HG03521 (cell line): ENCODE measurements around the gene RTP3.

Source experiments
- ATAC-seq: cut with Tn5 transposase; IDR thresholded peaks from one replicate; pipeline ENCODE4 v1.9.1; 2021; ENCODE audit warnings: mild to moderate bottlenecking, moderate library complexity; ENCODE audit not compliant: unreplicated experiment

The RTP3 gene

DNA sequence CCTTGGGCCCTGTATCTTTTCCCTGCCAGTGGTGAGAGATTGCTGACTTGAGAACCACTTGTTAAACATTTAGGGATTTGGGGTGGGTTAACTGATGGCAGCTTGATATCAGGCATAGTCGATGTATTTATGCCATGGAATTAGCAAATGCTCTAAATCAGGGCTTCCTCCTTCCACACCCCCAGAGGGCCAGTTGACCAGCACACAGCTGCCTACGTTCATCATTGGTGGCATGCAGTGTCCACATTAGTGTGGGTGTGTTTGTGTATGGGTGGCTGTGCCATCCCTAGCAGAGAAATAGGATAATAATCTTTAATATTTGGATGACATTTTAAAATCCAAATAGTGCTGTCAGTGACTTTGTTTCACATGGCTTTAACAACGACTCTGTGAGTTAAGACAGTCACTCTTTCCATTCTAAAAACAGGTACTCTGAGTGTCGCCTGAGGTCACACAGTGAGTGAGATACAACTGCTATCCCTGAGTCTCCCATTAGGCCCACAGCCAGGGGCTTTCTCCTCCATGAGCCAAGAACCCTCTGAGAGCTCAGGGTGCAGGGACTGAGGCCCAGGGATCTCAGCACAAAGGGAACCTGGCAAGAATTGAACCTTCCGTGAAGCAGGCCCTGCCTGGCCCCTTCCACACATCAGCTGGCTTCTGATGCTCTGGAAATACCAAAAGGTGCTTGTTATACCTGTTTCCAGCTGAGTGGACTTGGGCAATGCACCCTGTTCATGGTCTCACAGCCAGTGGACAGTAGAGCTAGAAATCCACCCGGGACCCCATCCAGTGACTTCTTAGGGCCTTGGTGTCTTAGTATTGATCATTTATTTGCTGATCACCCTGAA, 28.8 kb upstream of the RTP3 start:
- no peak for ATAC-seq

DNA sequence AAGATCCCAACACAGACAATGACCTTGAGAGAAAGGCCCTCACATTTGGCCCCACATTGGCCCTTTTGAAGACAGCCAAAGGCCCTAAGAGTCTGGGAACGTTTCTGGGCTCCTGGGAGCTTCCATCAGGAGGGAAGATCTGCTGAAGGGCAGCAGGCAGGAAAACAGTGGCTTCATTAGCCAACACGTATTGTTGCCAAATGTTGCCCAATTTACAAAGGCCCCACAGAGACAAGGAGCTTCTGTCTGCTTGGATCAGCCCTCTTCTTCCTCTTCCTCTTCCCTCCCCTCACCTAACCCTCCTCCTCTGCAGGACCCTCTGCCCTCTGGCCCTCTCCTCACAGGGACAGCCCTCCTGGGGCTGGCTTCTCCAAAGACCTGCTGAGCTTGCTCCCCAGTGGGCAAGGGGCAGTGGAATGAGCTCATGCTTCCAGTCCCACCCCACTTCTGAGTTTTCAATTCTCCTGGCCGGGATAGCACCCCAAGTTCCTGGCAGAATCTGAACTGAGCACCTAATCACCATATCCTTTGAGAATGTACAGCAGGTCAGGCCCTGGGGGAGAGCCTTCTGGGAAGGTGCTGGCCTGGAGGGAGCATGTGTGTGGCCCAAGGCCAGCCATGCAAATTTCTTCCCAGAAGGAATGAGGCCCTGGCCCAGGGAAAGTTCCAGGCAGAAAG, 28.0 kb upstream of the RTP3 start:
- ATAC-seq = no peak

DNA sequence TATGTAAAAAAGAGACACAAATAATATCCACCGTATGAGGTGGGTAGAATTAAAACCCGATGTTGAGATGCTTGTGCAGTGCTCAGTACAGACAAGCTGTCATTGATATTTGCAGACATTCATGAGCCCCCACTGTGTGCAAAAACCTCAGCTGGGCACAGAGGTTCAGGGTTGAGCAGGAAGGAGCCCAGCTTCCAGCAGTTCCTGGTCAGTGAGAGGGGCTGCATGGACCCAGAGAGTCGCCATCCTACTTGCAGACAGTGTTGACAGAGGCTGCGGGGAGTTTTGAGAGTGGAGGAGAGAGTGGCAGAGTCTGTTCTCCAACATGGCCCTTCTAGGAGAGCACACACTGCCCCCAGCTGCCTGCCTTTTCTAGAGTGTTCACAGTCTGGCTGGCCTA, 26.9 kb upstream of the RTP3 start:
- ATAC-seq = no peak

- no peak for ATAC-seq
Measured at GRCh38 chr3:46471371-46471914, 26.3 kb upstream of the RTP3 start.

DNA sequence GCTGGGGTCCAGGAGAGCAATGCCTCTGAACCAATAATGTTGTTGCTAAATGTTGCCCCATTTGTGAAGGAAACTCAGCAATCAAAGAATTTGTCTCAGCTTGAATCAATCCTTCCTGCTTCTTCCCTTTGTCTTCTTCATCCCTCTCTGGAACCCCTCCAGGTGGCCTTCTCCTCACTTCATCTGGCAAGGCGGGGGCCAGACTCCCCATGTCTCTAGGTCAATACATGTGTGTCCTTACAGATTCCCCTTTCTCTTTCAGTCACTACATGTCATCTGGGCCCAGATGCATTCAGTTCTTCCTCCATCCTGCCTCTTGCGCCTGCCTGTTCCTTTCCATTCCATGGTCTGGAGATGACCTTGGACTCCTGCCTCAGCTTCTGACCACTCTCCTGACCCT, 25.0 kb upstream of the RTP3 start:
- no peak for ATAC-seq

- no peak for ATAC-seq
Measured at GRCh38 chr3:46477145-46477544, 20.6 kb upstream of the RTP3 start.

DNA sequence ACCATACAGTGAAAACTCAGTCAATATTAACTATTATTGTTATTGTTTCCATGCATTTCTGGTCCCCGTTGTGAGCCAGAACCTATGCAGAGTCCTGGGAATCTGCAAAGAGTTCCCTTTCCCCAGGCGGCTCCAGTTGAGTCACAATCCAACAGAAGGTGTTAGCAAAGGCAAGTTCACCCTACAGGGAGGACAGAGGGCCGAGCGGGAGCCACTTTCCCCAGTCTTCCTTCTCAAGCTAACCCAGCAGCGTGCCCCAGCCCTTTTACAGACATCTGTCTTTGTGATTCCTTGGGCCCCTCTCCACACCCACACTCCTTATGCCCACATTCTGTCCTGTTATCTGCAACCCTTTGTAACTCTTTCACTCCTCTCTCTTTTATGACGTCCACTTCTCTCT, 20.0 kb upstream of the RTP3 start:
- no peak for ATAC-seq

GRCh38 chr3:46478341-46478740, 19.4 kb upstream of the RTP3 start:
- no peak for ATAC-seq

DNA sequence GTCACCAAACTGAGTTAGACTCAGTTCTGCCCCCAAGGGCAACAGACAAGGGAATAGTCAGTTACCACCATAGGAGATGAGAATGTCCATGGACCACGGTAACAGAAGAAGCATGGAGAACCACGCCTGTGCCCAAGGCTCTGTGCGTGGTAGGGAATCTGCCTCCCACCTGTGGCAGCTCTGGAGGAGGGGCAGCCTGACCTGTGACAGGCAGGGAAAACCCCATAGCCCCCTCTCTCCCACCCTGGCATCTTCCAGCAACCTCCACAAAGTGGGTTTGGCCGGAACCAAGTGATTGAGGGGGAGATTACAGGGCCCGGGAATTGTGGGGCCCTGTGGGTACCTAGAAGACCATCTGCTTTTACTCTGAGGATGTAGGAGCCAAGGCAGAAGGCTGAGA, 18.8 kb upstream of the RTP3 start:
- no peak for ATAC-seq

DNA sequence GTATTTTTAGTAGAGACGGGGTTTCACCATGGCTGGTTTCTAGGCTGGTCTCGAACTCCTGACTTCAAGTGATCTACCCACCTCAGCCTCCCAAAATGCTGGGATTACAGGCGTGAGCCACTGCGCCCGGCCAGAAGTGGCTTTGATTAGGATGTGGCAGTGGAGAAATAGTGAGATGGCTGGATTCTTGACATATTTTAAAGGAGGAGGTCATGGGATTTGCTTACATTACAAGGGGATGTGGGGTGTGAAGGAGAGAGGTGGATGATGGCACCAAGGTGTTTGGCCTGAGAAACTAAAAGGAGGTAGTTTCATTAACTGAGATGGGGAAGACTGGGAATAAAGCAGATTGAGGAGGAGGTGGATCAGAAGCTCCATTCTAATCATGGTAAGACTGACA, 18.1 kb upstream of the RTP3 start:
- no peak for ATAC-seq

DNA sequence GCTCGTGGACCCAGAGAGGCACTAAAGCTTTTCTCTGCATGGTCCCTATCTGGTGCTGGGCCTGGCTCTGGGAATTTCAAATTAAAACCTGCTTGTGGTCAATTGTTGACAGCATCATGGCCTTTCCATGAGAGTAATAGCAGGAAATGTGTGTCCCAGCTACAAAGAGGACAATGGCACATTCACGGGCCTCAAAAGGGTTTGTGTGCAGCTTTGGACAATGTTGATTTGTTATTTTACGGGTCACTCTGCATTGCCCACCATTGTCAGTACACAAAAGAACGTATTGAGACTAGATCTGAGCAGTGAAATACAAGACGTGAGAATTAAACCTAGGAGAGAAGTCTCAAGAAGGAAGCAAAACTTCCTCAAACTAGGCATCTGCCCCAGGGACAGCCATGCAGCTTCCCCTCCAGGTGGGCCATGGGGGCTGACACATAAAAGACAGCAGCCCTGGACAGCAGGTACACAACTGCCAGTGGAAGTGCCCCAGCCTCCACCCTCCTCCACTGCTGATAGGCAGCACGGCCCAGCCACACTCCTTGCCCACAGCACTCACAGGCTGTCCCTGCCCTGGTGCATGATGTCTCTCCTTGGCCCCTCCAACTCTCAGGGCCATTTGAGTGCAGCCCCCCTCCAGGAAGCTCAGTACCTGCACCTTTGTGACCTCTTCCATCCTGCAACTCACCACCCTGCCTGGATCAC, 17.1 kb upstream of the RTP3 start:
- no peak for ATAC-seq

GRCh38 chr3:46481636-46482035, 16.1 kb upstream of the RTP3 start:
- ATAC-seq = no peak

- ATAC-seq = no peak
Measured at GRCh38 chr3:46482632-46483350, 15.0 kb upstream of the RTP3 start.

- ATAC-seq = no peak
Measured at GRCh38 chr3:46483825-46484224, 14.0 kb upstream of the RTP3 start.

DNA sequence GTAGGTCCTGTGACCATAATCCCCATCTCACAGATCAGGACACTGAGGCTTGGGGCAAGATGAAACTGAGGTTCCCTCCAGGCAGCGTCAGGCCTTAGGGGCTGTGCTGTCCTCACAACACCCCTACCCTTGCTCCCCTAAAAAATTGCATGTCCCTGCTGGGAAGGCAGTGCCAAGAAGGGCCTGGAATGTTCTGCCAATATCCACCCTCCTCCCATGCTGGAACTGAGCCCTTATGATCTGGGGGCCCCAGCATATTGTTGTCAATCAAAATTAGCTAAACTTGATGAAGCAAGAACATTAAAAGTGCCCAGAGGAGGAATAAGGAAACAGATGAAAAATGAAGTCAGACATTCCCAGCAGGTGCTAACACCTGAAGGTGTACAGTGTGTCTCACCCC, 13.4 kb upstream of the RTP3 start:
- no peak for ATAC-seq

DNA sequence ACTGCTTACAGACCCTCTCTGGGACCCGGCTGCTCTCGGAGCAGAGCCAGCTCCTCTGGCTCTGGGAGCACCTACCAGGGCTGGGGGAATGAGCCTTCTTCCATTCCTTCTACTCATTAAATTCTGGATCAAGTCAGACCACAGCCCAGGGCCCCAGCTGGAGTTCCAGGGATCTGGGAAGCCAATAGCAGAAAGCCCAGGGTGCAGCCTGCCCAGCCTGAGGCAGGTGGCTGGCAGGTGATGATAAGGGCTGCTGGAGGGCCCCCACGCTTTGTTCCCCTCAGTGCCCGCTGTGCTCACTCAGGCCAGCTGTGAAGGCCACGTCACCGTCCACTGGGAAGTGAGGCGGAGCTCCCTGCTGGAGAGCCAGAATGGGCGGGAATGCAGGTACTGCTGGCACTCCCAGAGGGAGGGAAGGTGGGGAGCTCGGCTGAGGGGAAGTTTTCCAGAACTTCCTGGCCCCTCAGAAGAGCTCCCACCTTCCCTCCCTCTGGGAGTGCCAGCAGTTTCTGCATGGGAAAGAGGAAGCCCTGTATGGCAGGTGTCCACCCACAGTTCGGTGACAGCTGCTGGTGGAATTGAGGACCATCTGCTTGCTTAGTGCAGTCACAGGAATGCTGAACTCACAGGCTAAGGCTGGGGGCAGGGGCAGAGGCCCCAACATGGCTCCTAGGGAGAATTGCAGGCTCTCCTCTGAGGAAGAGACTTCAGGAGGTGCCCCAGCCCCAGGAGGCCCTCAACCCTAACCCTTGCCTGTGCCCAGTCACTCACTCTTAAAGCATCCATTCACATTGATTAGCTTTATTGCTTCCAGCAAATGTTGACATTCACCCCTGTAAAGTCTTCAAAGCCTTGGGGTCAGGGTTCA, 12.6 kb upstream of the RTP3 start:
- no peak for ATAC-seq

DNA sequence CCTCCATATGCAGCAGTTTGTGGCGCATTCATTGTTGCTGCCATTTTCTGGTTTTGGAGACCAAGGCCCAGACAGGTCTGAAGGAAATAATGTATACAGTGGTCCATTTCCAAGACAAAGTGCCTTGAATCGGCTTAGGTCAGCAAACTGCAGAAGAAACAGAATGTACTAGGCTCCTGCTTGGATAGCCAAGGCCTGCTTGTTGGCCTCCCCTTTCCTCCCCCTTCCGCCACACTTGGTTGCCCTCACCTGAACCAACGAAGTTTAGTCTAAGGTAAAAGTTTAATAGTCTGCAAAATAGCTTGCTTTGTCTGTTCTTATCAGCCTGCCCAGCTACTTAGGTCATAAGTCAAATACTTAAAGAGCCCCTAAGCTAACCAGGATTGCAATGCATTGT, 12.0 kb upstream of the RTP3 start:
- no peak for ATAC-seq

DNA sequence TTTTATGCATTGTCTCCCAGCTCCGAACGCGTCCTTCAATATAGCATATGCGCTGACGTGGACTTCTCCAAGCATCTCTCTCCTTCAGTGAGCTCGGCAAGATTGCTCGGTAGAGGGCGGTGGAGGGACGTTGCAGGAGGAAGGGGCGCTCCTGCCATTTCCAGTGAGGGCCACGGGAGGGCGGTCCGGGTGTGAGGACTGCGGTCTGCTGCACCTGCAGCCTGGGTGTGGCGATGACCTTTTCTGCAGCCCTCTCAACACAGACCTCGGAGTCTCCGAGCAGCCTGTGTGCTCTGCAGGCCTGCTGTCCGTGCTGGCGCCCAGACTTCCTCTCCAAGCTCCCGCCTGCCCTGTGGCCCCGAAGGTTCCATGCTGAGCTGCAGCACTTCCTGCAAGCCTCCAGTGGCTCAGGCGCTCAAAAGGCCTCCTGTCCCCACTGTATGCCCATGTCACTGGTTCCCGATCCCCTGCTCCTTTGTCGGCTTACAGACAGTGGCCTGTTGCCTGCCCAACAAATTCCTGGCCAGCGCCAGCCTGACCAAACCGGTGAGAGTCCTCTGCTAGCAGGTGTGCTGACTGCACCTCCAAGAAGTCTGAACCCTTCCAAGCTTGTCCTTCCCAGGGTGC, 8.9 kb upstream of the RTP3 start:
- ATAC-seq = peak; percentile 87

DNA sequence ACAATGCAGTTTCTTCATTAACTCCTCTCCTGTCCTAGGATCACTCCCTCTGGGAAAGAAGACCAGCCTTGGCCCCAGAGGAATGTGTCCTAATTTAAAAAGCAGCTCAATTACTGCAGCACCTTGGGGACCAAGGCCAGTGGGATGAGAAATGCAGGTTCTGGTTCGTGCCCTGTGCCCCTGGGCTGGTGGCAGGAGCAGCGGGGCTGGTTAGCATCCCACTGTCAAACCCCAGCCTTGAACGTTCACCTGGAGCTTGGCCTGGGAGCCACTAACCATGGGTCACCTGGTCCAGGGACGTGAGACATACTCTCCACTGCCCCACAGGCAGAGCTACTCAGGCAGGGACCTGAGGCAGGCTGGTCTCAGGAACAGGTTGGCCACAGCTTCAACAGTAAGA, 8.4 kb upstream of the RTP3 start:
- ATAC-seq = no peak

DNA sequence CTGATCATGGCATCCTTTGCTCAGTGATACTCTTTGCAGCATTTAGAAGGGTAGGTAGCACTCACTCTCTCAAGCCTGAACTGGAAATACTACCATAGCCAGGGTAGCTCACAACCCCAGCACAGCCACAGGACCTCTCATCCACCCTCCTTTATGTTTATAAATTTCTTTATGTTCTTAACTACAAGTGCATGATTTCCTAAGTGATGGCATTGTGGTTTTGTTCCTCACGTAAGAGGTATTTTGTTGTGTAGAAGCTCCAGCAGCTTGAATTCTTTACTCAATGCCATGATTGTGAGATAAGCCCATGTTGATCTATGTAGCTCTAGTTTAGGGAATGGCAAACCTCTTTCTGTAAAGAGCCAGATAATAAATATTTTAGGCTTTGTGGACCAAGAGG, 7.9 kb upstream of the RTP3 start:
- ATAC-seq = no peak
